Heart left ventricle (tissue), 16 donors: ENCODE data around the gene PRRX1. TPM values are rescaled to one million over a fixed set of nuclear protein-coding genes. Genes with fewer than 3 reads are reported as not detected.

Source experiments
- ATAC-seq, 4 donors: fragments of 200-7000 bp; cut with Tn5 transposase; one replicate each; pipeline ENCODE4 v1.9.1; 2020 to 2022; ENCODE audit warnings: moderate library complexity in 4 of 4, mild to moderate bottlenecking in 3 of 4, moderate number of reproducible peaks in 1 of 4
- DNase-seq, 5 donors: peaks; one replicate each; pipeline ENCODE4 v3.0.0-alpha.2; 2020
- H3K27ac ChIP-seq, 12 donors: fragments of 200-600 bp; sonication (generic) in 4 of 12; one replicate each; pipeline versions ENCODE4 v1.5.0 to v1.8.0; 2016 to 2022; ENCODE audit warnings: mild to moderate bottlenecking in 2 of 12
- H3K27me3 ChIP-seq, 9 donors: fragments of 200-600 bp; sonication (generic) in 2 of 9; one replicate each; pipeline versions ENCODE4 v1.5.1 to v1.8.0; 2016 to 2022; ENCODE audit warnings: mild to moderate bottlenecking in 3 of 9
- H3K36me3 ChIP-seq, 9 donors: fragments of 200-600 bp; sonication (generic) in 2 of 9; one replicate each; pipeline versions ENCODE4 v1.5.0 to v1.8.0; 2018 to 2022; ENCODE audit warnings: mild to moderate bottlenecking in 2 of 9
- H3K4me1 ChIP-seq, 12 donors: fragments of 200-600 bp; sonication (generic) in 4 of 12; one replicate each; pipeline versions ENCODE4 v1.5.0 to v1.8.0; 2016 to 2022; ENCODE audit warnings: mild to moderate bottlenecking in 3 of 12
- H3K4me3 ChIP-seq, 12 donors: fragments of 200-600 bp; sonication (generic) in 4 of 12; one replicate each; pipeline versions ENCODE4 v1.5.0 to v1.8.0; 2017 to 2022; ENCODE audit warnings: mild to moderate bottlenecking in 9 of 12, moderate library complexity in 4 of 12
- H3K9me3 ChIP-seq, 12 donors: fragments of 200-600 bp; sonication (generic) in 4 of 12; one replicate each; pipeline versions ENCODE4 v1.5.0 to v1.8.0; 2016 to 2022; ENCODE audit warnings: mild to moderate bottlenecking in 1 of 12
- CTCF ChIP-seq, 12 donors: fragments of 200-600 bp; sonication (generic) in 4 of 12; IDR thresholded peaks; one replicate each; pipeline versions ENCODE4 v1.5.0 to v1.8.0; 2018 to 2022; ENCODE audit warnings: antibody characterized with exemption in 12 of 12, mild to moderate bottlenecking in 5 of 12
- POLR2A ChIP-seq, 2 donors: fragments of 450-650 bp; IDR thresholded peaks; one replicate each; pipeline ENCODE4 v1.6.1; 2017; ENCODE audit warnings: antibody characterized with exemption in 2 of 2, mild to moderate bottlenecking in 2 of 2, moderate library complexity in 2 of 2
- WGBS, 4 donors: extraction: QIAGEN DNeasy Blood & Tissue Kit in 2 of 4; methylation state at CpG; one replicate each; pipeline versions ENCODE4 v1.1.5 to v1.1.7; 2013 to 2018; 5-methylcytosine and 5-hydroxymethylcytosine counted together
- intact Hi-C, 10 donors: fragments of 100-400 bp; cut with DNase I; formaldehyde crosslinking; loops; one replicate each; pipeline versions ENCODE4 v1.11.1 to v1.14.2; 2022
- polyA plus RNA-seq, 2 donors: library from polyadenylated mRNA; stranded (reverse); fragments of 200-250 nt; gene quantifications; one replicate each; pipeline ENCODE4 v1.2.3, GENCODE V29; 2013
- total RNA-seq, 9 donors: library from RNA; depleted of rRNA in 2 of 9; stranded (reverse); fragments of >200 nt in 2 of 9; fragmentation: NEBNext Ultra II Directional in 3 of 9; extraction: Animal tissue kit (Norgen Biotek cat#: 25700) in 3 of 9; gene quantifications; one replicate each; pipeline versions ENCODE4 v1.1.0 to v1.2.4, GENCODE V29; 2016 to 2023
- donor health status: ischemic (EF 13 %, LVEDD 7.1; RV severe dilation, severe dysfunction).
- donor health status: healthy with polysubstance abuse.
- donor health status: DM: no; HTN: yes; CAD: no.
- donor health status: DM: no; HTN: no; CAD: no.
- donor health status: ischemic (EF 25% LVEDD 6.9; RV normal size, moderate dysfunction).
- donor health status: ischemic (EF 25% LVEDD 5.7; RV mildly dilated, moderate dysfunction).
- donor health status: healthy.
- donor health status: DM: yes; HTN: yes; CAD: no.
- donor health status: ischemic (EF 35%, LVEDD 5.7; RV mildly dilated, moderate dysfunction).
- donor health status: nonischemic (EF 11% LVEDD 7.7; RV severe dilation, severe dysfunction).
- donor health status: DM: yes; HTN: yes; CAD: no.
- donor health status: PGD.
- donor health status: ischemic (EF 29% LVEDD 5.4; RV normal size, mild dysfunction).
- donor health status: nonischemic (EF 23%, LVEDD 6.1; RV moderate dilation, normal function).

PRRX1 gene
- total and polyA plus RNA-seq, 11 donors = 16.2 to 104 (median 52.3) TPM

DNA sequence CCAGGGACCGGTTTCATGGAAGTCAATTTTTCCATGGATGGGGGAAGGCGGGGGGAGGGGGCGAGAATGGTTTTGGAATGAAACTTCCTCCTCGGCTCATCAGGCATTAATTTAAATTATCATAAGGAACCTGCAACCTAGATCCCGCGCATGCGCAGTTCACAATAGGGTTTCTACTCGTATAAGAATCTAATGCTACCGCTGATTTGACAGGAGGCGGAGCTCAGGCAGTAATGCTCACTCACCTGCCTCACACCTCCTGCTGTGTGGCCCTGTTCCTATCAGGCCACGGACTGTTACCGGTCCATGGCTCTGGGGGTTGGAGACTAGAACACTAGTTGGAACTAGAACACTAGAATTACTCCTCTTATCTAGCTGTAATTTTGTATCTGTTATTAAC, 38.0 kb downstream of the PRRX1 start:
- whole genome bisulfite sequencing, 4 donors = 86 to 93% (median 90%) methylated on average over 12 of the region's 12 CpGs
- Histone ChIP-seq H3K27me3 (no peaks in the 10 kb centered on the region), H3K36me3 (no peaks in the 10 kb centered on the region), H3K4me3 (no peak overlapping the region), H3K9me3 (no peaks in the 10 kb centered on the region), H3K27ac (no peak overlapping the region), H3K4me1 (peaks cover 0 to 65% (median 27%) of the 10 kb centered on the region in 12 donors)
- no peak for DNase-seq
- intact Hi-C loops = no loop called here
- TF ChIP-seq POLR2A (IDR thresholded peaks at IDR 0.05) (no peak), CTCF (IDR thresholded peaks at IDR 0.05) (no peak)
- ATAC-seq = no peak

DNA sequence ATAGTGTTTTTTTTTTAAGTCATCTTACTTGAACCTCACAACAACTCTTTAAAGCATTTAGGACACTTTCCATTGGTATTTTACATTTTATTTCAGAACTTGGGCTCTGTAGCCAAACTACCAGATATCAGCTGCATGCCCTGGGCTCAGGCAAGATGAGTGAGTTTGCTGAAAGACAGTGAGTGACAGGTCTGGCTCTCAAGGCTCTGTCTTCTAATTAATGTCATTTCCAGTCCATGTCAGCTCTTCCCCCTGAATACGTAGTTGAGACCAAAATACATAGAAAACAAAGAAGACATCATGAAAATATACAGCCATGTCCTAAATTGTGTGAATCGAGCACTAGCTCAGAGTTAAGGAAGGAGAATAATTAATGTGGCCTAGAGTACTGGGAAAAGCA, 39.7 kb downstream of the PRRX1 start:
- Histone ChIP-seq H3K4me3 (no peak overlapping the region), H3K4me1 (peaks cover 0 to 63% (median 20%) of the 10 kb centered on the region in 12 donors), H3K9me3 (no peaks in the 10 kb centered on the region), H3K27ac (no peak overlapping the region), H3K27me3 (no peaks in the 10 kb centered on the region), H3K36me3 (no peaks in the 10 kb centered on the region)
- TF ChIP-seq CTCF (IDR thresholded peaks at IDR 0.05) = no peak
- TF ChIP-seq POLR2A (IDR thresholded peaks at IDR 0.05) = no peak
- DNase-seq (no peak), ATAC-seq (no peak)
- intact Hi-C loops = no loop called here
- WGBS, 4 donors = 69 to 87% (median 78%) methylated on average over 2 of the region's 2 CpGs

DNA sequence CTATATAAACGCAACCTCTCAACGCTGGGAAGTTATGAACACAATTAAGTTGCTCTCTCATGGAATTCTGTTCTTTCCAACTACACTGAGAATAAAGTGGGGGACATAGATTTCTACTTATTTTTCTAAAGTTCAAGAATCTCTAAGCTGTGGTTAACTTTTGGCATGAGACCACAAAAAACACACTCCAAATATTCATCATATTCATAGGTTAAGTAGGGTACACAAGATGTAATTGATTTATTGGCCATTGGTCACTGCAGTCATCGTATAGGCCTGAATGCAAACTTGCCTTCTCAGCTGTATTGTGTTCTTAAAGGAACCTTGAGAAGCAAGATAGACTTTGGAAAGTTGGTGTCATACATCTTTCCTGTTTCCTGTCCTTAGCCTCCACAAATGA, 40.3 kb downstream of the PRRX1 start:
- Histone ChIP-seq H3K4me1 (peaks cover 0 to 60% (median 16%) of the 10 kb centered on the region in 12 donors), H3K9me3 (no peaks in the 10 kb centered on the region), H3K27me3 (no peaks in the 10 kb centered on the region), H3K36me3 (no peaks in the 10 kb centered on the region), H3K4me3 (no peak overlapping the region), H3K27ac (no peak overlapping the region)
- WGBS, 4 donors = 90 to 95% (median 91%) methylated on average over 3 of the region's 3 CpGs
- no peak for DNase-seq
- TF ChIP-seq CTCF (IDR thresholded peaks at IDR 0.05) (no peak), POLR2A (IDR thresholded peaks at IDR 0.05) (no peak)
- intact Hi-C loops = no loop called here
- ATAC-seq = no peak

- Histone ChIP-seq H3K36me3 (no peaks in the 10 kb centered on the region), H3K9me3 (no peaks in the 10 kb centered on the region), H3K4me1 (peaks cover 0 to 43% (median 6%) of the 10 kb centered on the region in 12 donors), H3K27ac (no peak overlapping the region), H3K4me3 (no peak overlapping the region), H3K27me3 (no peaks in the 10 kb centered on the region)
- no peak for TF ChIP-seq POLR2A (IDR thresholded peaks at IDR 0.05)
- TF ChIP-seq CTCF (IDR thresholded peaks at IDR 0.05) = no peak
- intact Hi-C loops = no loop called here
- ATAC-seq = no peak
- no peak for DNase-seq
These were observed 42.0 kb downstream of the PRRX1 start for GRCh38 chr1:170705981-170706380.
